ENCODE measurements around the gene YWHAQ.

The YWHAQ gene

GRCh38 chr2:9582624-9583023, 48.2 kb downstream of the YWHAQ start:
- Histone ChIP-seq H3K4me3 (no peak overlapping the region), H3K9ac (no peak overlapping the region), H3K4me2 (no peak overlapping the region), H3K27me3 (no peaks in the 10 kb centered on the region), H4K20me1 (peaks cover 56% of the 10 kb centered on the region), H3K4me1 (no peaks in the 10 kb centered on the region), H3K36me3 (peaks cover 77% of the 10 kb centered on the region), H3K9me3 (no peaks in the 10 kb centered on the region), H3K27ac (no peak overlapping the region)
- TF ChIP-seq Cebpa-rat (IDR thresholded peaks at IDR 0.05) = no peak

- Histone ChIP-seq H3K9me3 (no peaks in the 10 kb centered on the region), H3K27ac (no peak overlapping the region), H3K27me3 (no peaks in the 10 kb centered on the region), H3K36me3 (peaks cover 39% of the 10 kb centered on the region), H4K20me1 (peaks cover 24% of the 10 kb centered on the region), H3K4me1 (peaks cover 19% of the 10 kb centered on the region), H3K4me3 (no peak overlapping the region), H3K9ac (no peak overlapping the region), H3K4me2 (no peak overlapping the region)
- no peak for TF ChIP-seq Cebpa-rat (IDR thresholded peaks at IDR 0.05)
Measured at GRCh38 chr2:9578467-9579235, 52.1 kb downstream of the YWHAQ start.

GRCh38 chr2:9574331-9574730, 56.5 kb downstream of the YWHAQ start:
- H3K9me3 ChIP-seq = no peaks in the 10 kb centered on the region
- H3K4me1 ChIP-seq = peaks cover 28% of the 10 kb centered on the region
- H3K9ac ChIP-seq = no peak overlapping the region
- no peak for TF ChIP-seq Cebpa-rat (IDR thresholded peaks at IDR 0.05)
- H3K36me3 ChIP-seq = 0 out of 2 replicates have a peak, but pooled peaks cover 4% of the 10 kb centered on the region
- H3K27me3 ChIP-seq = no peaks in the 10 kb centered on the region
- H4K20me1 ChIP-seq = no peaks in the 10 kb centered on the region
- H3K4me3 ChIP-seq = no peak overlapping the region
- H3K27ac ChIP-seq = no peak overlapping the region
- H3K4me2 ChIP-seq = peak overlapping the region; percentile 21

- Histone ChIP-seq H3K9ac (no peak overlapping the region), H3K36me3 (0 out of 2 replicates have a peak, but pooled peaks cover 2% of the 10 kb centered on the region), H3K27ac (no peak overlapping the region), H3K4me1 (peaks cover 28% of the 10 kb centered on the region), H3K27me3 (no peaks in the 10 kb centered on the region), H3K4me2 (peak overlapping the region; percentile 21; the same call in 1 of the 2 replicates), H4K20me1 (no peaks in the 10 kb centered on the region), H3K9me3 (no peaks in the 10 kb centered on the region), H3K4me3 (no peak overlapping the region)
- TF ChIP-seq Cebpa-rat (IDR thresholded peaks at IDR 0.05) = no peak
Measured at GRCh38 chr2:9573840-9574239, 57.0 kb downstream of the YWHAQ start.

- Histone ChIP-seq H3K27me3 (no peaks in the 10 kb centered on the region), H3K4me2 (no peak overlapping the region), H3K9me3 (no peaks in the 10 kb centered on the region), H3K4me3 (no peak overlapping the region), H3K9ac (no peak overlapping the region), H3K4me1 (peaks cover 28% of the 10 kb centered on the region), H4K20me1 (no peaks in the 10 kb centered on the region), H3K36me3 (no peaks in the 10 kb centered on the region), H3K27ac (no peak overlapping the region)
- no peak for TF ChIP-seq Cebpa-rat (IDR thresholded peaks at IDR 0.05)
Measured at GRCh38 chr2:9573013-9573720, 57.6 kb downstream of the YWHAQ start.

GRCh38 chr2:9570182-9571060, 60.4 kb downstream of the YWHAQ start:
- Histone ChIP-seq H3K4me1 (peaks cover 31% of the 10 kb centered on the region), H3K4me3 (no peak overlapping the region), H3K27me3 (no peaks in the 10 kb centered on the region), H3K36me3 (no peaks in the 10 kb centered on the region), H3K4me2 (no peak overlapping the region), H4K20me1 (no peaks in the 10 kb centered on the region), H3K27ac (no peak overlapping the region), H3K9me3 (no peaks in the 10 kb centered on the region), H3K9ac (no peak overlapping the region)
- no peak for TF ChIP-seq Cebpa-rat (IDR thresholded peaks at IDR 0.05)

- Histone ChIP-seq H3K27ac (no peak overlapping the region), H3K4me2 (no peak overlapping the region), H3K4me3 (no peak overlapping the region), H3K36me3 (no peaks in the 10 kb centered on the region), H4K20me1 (no peaks in the 10 kb centered on the region), H3K9me3 (no peaks in the 10 kb centered on the region), H3K9ac (no peak overlapping the region), H3K27me3 (no peaks in the 10 kb centered on the region), H3K4me1 (peaks cover 17% of the 10 kb centered on the region)
- TF ChIP-seq Cebpa-rat (IDR thresholded peaks at IDR 0.05) = no peak
Measured at GRCh38 chr2:9565436-9566153, 65.2 kb downstream of the YWHAQ start.

GRCh38 chr2:9560628-9561027, 70.2 kb downstream of the YWHAQ start:
- peaks cover 28% of the 10 kb centered on the region for H3K4me1 ChIP-seq
- no peak overlapping the region for H3K27ac ChIP-seq
- H4K20me1 ChIP-seq = no peaks in the 10 kb centered on the region
- H3K27me3 ChIP-seq = no peaks in the 10 kb centered on the region
- H3K9me3 ChIP-seq = no peaks in the 10 kb centered on the region
- no peak overlapping the region for H3K4me2 ChIP-seq
- peaks cover 7% of the 10 kb centered on the region; the same call in 1 of the 2 replicates for H3K36me3 ChIP-seq
- H3K4me3 ChIP-seq = no peak overlapping the region
- no peak for TF ChIP-seq Cebpa-rat (IDR thresholded peaks at IDR 0.05)
- no peak overlapping the region for H3K9ac ChIP-seq

- Histone ChIP-seq H3K27ac (no peak overlapping the region), H3K4me3 (no peak overlapping the region), H3K9ac (no peak overlapping the region), H3K27me3 (no peaks in the 10 kb centered on the region), H3K4me2 (no peak overlapping the region), H3K9me3 (no peaks in the 10 kb centered on the region), H3K4me1 (peaks cover 34% of the 10 kb centered on the region), H4K20me1 (peaks cover 10% of the 10 kb centered on the region; the same call in 1 of the 2 replicates), H3K36me3 (peaks cover 7% of the 10 kb centered on the region; the same call in 1 of the 2 replicates)
- no peak for TF ChIP-seq Cebpa-rat (IDR thresholded peaks at IDR 0.05)
Measured at GRCh38 chr2:9558948-9559381, 71.8 kb downstream of the YWHAQ start.

Data from BLaER1 (cell line).